22Rv1 (cell line): ENCODE results near the gene VAMP3.

Experiments used
- H3K27ac ChIP-seq: fragments of 450-650 bp; 2 replicates; pipeline ENCODE4 v1.5.1; 2017
- ZFX ChIP-seq: fragments of 450-650 bp; IDR thresholded peaks from 2 replicates; pipeline ENCODE4 v1.6.1; 2017; ENCODE audit warnings: antibody characterized with exemption, borderline replicate concordance
- TF ChIP-seq, protein P1 (sequence below): fragments of 450-650 bp; IDR thresholded peaks from 2 replicates; pipeline ENCODE4 v1.5.1; 2017; ENCODE audit warnings: mild to moderate bottlenecking

VAMP3 gene

DNA sequence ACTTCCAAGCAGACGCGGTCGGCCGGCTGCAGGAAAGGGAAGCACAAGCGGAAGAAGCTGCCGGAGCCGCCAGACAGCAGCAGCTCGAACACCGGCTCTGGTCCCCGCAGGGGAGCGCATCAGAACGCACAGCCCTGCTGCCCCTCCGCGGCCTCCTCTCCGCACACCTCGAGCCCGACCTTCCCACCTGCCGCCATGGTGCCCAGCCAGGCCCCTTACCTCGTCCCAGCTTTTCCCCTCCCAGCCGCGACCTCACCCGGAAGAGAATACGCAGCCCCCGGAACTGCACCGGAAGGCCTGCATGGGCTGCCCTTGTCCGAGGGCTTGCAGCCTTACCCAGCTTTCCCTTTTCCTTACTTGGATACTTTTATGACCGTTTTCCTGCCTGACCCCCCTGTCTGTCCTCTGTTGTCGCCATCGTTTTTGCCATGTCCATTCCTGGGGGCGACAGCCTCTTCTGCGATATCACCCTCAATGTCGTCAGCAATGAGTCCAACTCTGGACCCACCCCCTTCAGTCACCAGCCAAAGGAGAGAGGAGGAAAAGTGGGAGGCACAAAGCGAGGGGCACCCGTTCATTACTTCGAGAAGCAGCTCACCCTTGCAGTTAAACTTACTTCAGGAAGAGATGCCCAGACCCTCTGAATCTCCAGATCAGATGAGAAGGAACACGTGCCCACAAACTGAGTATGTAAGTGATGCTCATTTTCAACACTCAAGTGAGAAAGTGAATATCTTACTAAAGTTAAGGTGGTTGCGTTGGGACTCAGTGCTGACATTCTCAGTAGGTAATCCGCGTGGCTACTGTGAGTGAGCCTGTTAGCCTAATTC lies 56.2 kb downstream of the VAMP3 start:
- H3K27ac ChIP-seq, result no peak overlapping the region
- TF ChIP-seq, protein P1, sequence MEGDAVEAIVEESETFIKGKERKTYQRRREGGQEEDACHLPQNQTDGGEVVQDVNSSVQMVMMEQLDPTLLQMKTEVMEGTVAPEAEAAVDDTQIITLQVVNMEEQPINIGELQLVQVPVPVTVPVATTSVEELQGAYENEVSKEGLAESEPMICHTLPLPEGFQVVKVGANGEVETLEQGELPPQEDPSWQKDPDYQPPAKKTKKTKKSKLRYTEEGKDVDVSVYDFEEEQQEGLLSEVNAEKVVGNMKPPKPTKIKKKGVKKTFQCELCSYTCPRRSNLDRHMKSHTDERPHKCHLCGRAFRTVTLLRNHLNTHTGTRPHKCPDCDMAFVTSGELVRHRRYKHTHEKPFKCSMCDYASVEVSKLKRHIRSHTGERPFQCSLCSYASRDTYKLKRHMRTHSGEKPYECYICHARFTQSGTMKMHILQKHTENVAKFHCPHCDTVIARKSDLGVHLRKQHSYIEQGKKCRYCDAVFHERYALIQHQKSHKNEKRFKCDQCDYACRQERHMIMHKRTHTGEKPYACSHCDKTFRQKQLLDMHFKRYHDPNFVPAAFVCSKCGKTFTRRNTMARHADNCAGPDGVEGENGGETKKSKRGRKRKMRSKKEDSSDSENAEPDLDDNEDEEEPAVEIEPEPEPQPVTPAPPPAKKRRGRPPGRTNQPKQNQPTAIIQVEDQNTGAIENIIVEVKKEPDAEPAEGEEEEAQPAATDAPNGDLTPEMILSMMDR, result no peak
- no peak for TF ChIP-seq ZFX
